GM12875 (cell line): Measurements from ENCODE around the gene IGF2R.

Experiments
- H3K4me3 ChIP-seq: one replicate; pipeline ENCODE4 v1.5.1; 2011; ENCODE audit warnings: low read depth, low read length, control low read depth
- CTCF ChIP-seq: IDR thresholded peaks from 2 replicates; pipeline ENCODE4 v1.5.1; 2011; ENCODE audit warnings: low read depth, mild to moderate bottlenecking, control low read depth, inconsistent platforms, low read length, moderate library complexity, borderline replicate concordance; ENCODE audit not compliant: insufficient read depth

The IGF2R gene

DNA sequence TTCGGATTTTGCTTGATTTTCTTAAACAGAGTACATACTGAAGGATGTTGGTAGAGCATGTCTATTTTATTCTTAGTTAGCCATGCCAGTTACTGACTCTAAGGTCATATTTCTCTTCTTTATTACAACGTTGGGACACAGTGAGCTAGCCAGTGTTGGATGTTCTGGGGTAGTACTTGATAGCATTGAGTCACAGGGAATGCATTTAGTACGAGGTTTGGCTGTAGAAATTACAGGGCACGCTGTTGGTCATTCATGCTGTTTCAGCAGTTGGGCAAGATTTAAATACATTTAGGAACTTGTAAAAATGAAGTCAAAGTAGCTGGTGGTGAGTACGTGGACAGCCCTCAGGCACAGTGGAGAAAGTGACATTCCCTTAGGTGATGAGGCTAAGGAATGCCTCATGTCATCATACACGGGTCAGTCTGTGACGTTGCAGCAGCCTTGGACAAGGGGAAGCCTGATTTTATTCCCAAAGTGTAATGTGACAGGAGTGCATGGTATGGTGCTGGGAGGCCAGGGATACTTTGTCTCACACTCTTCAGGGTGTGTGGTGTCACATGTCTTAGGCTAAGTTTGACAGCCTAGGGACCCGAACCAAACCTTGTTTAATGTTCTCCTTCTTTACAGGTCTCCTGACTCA is 95.0 kb downstream of the IGF2R start:
- no peak for TF ChIP-seq CTCF
- no peak overlapping the region for H3K4me3 ChIP-seq

GRCh38 chr6:160065200-160065599 is 96.3 kb downstream of the IGF2R start:
- H3K4me3 ChIP-seq = no peak overlapping the region
- no peak for TF ChIP-seq CTCF

- TF ChIP-seq CTCF = no peak
- H3K4me3 ChIP-seq = no peak overlapping the region
These were observed 98.7 kb downstream of the IGF2R start for GRCh38 chr6:160067564-160067963.

DNA sequence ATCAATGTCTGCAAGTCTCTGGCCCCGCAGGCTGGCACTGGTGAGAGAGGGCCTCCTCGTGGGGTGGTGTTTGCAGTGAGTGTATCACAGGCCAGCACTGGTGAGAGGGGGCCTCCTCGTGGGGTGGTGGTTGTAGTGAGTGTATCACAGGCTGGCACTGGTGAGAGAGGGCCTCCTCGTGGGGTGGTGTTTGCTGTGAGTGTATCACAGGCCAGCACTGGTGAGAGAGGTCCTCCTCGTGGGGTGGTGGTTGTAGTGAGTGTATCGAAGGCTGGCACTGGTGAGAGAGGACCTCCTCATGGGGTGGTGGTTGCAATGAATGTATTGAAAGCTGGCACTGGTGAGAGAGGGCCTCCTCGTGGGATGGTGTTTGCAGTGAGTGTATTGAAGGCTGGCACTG is 99.5 kb downstream of the IGF2R start:
- no peak overlapping the region for H3K4me3 ChIP-seq
- TF ChIP-seq CTCF = no peak

- no peak overlapping the region for H3K4me3 ChIP-seq
- TF ChIP-seq CTCF = no peak
These were observed 100.2 kb downstream of the IGF2R start for GRCh38 chr6:160069050-160069454.

DNA sequence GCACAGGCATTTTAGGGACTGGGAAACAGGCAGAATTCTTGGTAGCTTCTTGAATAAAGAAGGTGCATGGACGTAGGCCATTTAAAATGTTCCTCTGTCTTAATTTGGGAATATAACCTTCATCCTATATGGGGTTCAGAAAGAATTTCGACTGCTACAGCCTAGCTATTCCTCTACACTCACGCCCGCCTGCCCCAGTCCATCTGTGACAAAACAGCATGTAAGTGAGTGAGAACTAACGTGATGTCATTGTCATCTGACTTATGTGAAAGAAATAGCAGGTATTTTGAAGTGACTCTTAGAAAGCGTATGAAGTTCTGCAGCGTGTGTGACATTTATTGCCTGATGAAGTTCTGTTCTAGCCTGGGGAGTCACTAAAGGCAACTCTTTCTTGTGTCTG is 100.6 kb downstream of the IGF2R start:
- no peak overlapping the region for H3K4me3 ChIP-seq
- TF ChIP-seq CTCF = no peak

DNA sequence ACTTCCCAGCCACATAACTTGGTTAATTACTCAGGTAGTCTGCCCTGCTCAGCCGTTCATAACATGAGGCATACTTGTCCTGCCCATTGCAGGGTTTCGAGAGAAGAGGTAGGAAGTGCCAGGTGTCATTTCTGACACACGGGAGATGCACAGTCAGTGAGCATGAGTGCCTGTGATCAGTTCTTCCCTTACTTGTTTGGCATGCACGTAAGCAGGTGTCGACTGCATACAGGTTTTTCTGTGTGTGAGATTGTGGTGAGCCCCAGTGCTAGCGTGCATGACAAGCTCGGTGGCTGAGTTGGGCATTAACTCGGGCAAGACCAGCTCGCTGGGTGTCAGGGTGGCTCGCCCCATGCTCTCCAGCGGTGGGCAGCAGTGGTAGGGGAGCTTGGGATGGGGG is 101.5 kb downstream of the IGF2R start:
- TF ChIP-seq CTCF = no peak

More for the DNA sequence above, 101.5 kb downstream of the IGF2R start:
- H3K4me3 ChIP-seq = no peak overlapping the region
